Cardiac fibroblast (primary cell): ENCODE measurements around the gene ADGRD2.

ENCODE experiments used
- DNase-seq, 2 donors: peaks; one replicate each; pipeline versions ENCODE4 v3.0.0 to v3.0.0-alpha.2; 2010; ENCODE audit warnings: low read depth in 2 of 2
- H3K4me3 ChIP-seq, 2 donors: replicated peaks in 1 of 2; 1 replicate in 1 of 2; 2 replicates in 1 of 2; pipeline ENCODE4 v1.5.1; 2011; ENCODE audit warnings: low read depth in 2 of 2, low read length in 2 of 2, mild to moderate bottlenecking in 2 of 2, moderate library complexity in 1 of 2
- TF ChIP-seq, protein P1 (sequence below): IDR thresholded peaks from one replicate; pipeline ENCODE4 v1.5.1; 2011; ENCODE audit warnings: low read depth, mild to moderate bottlenecking, low read length, inconsistent platforms

Gene ADGRD2

GRCh38 chr9:124481115-124481514 is 30.9 kb downstream of the ADGRD2 start:
- no peak overlapping the region for H3K4me3 ChIP-seq
- no peak for DNase-seq
- TF ChIP-seq, protein P1, sequence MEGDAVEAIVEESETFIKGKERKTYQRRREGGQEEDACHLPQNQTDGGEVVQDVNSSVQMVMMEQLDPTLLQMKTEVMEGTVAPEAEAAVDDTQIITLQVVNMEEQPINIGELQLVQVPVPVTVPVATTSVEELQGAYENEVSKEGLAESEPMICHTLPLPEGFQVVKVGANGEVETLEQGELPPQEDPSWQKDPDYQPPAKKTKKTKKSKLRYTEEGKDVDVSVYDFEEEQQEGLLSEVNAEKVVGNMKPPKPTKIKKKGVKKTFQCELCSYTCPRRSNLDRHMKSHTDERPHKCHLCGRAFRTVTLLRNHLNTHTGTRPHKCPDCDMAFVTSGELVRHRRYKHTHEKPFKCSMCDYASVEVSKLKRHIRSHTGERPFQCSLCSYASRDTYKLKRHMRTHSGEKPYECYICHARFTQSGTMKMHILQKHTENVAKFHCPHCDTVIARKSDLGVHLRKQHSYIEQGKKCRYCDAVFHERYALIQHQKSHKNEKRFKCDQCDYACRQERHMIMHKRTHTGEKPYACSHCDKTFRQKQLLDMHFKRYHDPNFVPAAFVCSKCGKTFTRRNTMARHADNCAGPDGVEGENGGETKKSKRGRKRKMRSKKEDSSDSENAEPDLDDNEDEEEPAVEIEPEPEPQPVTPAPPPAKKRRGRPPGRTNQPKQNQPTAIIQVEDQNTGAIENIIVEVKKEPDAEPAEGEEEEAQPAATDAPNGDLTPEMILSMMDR = no peak

DNA sequence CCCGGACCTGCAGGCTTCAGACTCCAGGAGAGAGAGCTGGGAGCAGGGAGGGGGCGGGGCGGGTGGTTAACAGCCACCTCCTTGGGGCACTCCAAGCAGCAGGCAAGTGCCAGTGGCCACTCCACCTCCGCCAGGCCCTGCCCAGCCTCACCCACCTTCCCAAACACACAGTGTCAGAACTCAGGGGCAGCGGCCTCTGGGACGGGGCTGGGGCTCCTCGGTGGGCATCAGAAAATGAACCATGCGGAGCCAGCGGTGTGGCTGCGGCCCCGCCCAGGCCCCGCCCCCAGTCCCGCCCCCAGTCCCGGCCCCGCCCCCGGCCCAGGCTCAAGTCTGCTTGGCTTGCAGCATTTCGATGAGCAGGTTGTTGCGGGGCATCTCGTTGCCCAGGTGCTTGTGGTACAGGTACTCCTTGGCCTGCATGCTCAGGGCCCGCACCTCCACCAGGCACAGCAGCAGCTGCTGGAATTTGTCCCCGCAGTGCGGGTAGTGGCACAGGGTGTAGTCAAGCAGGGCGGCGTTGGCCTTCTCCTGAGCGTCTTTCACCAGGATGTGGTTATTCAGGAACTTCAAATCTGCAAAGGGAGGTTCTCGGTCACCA is 32.3 kb downstream of the ADGRD2 start:
- no peak for DNase-seq
- H3K4me3 ChIP-seq = no peak overlapping the region
- TF ChIP-seq, protein P1 = no peak

- TF ChIP-seq, protein P1 = no peak
- H3K4me3 ChIP-seq = no peak overlapping the region
- DNase-seq = no peak
Observed at GRCh38 chr9:124483481-124483880, 33.2 kb downstream of the ADGRD2 start.

DNA sequence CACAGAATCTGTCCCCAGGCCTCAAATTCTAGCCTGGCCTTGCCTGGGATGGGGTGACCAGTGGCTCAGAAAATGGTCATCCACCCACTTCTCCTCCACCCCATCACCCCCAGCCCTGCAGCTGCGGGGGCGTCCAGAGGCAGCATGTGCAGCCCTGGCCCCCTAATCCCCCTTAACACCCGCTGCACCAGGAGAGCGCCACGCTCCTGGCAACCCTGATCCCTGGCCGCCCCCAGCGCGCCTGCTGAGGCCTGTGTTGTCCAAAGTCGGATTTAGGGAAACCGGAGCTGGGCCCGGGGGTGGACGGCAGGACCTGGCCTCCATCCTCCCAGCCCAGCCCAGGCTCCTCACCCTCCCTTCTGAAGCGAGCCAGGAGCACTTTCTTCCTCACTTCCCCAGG is 35.0 kb downstream of the ADGRD2 start:
- no peak overlapping the region for H3K4me3 ChIP-seq
- TF ChIP-seq, protein P1 = no peak
- DNase-seq = no peak

DNA sequence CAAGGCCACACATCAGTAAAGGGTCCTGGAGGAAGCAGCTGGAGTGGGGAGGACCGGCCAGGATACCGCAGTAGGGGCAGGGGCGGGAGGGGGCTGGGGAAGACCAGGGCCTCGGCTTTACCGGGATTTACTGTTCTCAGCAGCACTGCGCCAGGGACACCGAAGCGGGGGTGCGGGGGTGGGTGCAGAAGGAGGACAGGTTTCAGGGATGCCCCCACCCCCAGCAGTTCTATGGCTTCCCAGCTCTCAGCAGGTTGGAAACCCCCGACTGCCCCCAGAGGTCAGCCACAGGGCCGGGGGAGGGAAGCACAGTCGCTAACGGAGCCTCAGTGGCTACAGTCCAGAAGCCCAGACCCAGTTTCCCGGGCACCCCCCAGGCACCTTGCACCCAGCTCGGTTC is 35.7 kb downstream of the ADGRD2 start:
- H3K4me3 ChIP-seq = no peak overlapping the region
- DNase-seq = no peak
- TF ChIP-seq, protein P1 = no peak

DNA sequence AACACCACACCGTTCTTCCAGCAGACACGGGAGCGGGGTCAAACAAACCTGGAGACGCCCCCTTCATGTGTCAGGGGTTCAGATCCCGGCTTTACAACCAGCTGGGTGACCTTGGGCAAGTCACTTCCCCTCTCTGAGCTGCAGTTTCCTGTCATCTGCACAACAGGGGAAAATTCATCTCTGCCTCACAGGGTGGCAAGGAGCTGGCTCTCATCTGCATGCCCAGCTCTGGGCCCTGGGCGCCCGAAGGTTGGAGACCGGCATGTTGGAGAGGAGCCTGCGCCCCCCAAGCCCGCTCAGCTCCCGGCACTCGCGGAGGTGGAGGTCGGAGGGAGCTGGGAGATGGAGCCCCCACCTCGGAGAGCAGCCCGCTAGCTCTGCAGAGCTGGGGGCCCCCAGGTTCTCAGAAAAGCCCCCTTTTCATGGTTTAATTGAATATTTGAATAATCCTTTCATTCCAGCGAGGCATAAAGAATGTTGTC is 36.6 kb downstream of the ADGRD2 start:
- DNase-seq = no peak
- TF ChIP-seq, protein P1 = no peak
- no peak overlapping the region for H3K4me3 ChIP-seq
